GOT3 (cell line): ENCODE measurements around the gene SLC25A21.
A peak's percentile ranks its signal among the peaks of the same experiment; 100 is the strongest.

ENCODE experiments used
- DNase-seq: peaks from one replicate; lab custom pipeline; 2025; ENCODE audit warnings: mixed read lengths; lab: John Stamatoyannopoulos, UW

Gene SLC25A21

DNA sequence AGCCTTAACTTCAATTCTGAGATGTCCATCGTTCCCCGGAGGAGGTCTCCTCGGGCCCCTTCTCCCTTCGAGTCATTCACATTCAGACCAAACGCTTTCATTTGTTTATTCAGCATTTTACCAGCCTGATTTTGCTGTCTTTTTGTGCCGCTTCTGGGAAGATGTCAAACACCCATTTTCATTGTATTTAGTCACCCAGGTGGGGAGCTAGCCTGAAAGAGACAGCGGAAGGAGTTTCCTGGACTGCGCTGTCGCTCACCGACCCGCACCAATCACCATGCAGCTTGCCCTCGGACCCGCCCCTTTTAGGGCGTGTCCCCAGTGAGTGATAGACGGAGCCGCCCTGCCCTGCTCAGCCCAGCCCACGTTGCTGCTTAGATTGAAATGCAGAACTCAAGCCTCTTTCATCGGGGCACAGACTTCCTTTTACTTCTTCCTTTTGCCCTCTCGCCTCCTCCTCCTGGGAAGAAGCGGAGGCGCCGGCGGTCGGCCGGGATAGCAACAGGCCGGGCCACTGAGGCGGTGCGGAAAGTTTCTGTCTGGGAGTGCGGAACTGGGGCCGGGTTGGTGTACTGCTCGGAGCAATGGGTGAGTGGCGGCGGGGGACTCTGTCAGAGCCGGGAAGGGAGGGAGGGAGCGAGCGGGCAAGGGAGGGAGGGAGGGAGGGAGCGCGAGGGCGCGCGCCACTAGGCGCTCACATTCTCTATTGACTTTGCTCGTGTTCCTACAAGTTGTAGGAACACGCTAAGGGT is 510.7 kb downstream of the SLC25A21 start, which contains the start of gene PAX9:
TSS of gene PAX9 (plus strand) at position 355 of the 752 bp plus-strand sequence. CDS start at position 585, 230 bp downstream.
- DNase-seq = peak; percentile 46

DNA sequence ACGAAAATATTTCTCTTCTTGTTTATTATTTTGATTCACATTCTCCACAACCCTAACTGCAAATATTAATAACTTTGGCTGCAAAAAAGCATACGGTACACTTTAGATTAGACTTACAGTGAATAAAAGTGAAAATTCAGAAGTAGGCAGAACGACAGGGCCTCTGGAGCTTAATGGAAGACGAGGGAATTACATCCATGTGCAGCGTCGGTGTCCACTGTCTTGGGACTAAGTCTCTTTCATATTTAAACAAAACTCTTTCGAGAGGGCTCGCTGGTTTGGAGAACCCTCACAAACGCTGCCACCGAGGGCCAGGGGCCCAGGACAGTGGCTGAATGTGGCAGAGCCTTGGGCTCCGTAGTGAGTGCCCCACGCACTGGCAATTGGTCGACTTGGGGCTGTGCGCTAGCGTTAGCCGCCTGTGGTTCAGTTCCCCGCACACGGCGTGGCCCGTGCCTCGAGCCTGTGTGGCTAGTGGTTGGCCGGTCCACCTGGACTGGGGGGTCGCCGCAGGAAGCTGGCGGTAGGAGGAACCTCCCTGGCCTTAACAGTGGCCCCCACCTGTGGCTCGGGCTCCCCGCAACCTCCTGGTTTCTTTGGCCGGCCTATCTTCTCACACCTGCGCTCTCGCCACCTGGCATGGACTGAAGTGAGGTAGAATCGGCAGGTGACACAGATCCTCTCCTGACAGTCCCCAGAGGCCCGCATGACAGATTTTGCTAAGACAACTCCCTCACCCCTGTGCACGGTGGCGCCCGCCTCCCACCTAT is 511.5 kb downstream of the SLC25A21 start:
- DNase-seq = no peak

DNA sequence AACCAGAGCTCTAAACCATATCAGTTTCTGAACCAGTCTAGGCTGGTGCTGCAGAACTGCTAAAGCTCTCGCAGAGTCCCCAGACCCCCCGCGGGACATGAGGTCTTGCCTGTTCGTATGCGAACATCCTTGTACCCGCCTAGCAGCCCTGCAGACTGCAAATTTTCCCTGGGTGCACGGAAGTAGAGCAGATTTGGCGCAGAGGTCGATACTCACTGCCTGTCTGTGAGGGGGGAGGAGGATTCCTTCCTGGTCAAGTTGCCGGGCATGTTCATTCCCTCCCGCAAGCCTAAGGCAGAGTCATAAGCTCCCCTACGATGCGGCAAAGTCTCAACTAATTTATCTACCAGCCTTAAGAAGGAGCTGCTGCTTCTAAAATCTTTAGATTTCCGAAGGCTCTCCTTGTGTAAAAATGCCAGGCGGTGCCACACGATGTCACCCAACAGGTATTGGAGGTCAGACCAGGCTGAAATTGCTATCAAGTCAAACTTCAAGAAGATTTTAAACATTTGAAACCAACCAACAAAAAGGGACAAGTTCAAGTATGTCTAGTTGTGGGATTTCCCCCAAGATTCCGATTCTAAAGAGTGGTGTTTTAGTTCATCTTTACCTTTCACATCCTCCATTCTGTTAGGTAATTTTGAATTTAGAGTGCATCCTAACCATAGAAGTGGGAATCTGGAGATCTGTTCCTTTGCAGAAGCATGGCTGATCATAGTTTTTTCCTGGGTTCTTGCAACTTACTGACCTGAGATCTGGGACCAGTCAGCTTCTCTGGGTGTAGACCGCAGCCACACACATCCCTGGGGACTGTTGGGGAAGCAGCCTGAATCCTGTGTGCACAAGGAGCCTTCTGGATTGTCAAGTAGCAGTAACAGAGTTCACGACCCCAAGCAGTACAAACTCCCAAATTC is 512.3 kb downstream of the SLC25A21 start:
- DNase-seq = no peak

DNA sequence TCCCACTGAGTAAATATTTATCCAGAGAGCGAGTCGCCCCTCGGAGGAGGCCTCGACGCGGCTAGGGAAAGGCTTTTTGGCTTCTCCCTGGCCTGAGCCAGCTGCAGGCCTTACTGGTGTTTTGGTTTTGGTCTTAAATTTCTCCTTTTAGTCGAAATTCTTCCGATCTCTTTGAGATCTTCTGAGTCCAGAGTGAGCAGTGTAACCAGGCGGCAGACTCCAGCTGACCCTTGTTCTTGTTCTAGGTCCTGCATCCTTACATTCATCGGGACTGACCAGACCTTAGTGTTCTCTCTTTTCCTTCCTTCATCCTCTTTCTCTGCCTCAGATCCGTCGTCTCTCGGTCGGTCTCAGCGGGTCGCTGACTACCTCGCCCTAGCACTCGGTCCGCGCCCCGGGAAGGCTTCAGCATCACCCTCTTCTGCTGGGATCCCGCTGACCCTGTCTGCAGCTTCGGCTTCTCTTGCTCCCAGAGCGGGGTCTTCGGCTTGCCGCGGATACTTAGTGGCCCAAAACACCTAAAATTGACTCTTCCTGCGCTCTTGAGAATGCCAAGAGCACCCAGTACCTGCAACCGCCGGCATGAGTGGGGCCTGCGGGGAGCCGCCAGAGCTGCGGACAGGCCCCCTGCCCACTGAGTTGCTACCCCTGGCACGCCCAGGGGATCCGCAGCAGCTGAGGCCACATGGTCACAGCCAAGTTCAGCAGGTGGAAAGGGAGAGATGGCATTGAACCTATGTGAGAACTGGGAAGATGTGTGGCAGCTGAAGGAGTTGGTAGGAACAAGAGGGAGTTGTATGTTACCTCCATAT is 513.2 kb downstream of the SLC25A21 start:
- no peak for DNase-seq

DNA sequence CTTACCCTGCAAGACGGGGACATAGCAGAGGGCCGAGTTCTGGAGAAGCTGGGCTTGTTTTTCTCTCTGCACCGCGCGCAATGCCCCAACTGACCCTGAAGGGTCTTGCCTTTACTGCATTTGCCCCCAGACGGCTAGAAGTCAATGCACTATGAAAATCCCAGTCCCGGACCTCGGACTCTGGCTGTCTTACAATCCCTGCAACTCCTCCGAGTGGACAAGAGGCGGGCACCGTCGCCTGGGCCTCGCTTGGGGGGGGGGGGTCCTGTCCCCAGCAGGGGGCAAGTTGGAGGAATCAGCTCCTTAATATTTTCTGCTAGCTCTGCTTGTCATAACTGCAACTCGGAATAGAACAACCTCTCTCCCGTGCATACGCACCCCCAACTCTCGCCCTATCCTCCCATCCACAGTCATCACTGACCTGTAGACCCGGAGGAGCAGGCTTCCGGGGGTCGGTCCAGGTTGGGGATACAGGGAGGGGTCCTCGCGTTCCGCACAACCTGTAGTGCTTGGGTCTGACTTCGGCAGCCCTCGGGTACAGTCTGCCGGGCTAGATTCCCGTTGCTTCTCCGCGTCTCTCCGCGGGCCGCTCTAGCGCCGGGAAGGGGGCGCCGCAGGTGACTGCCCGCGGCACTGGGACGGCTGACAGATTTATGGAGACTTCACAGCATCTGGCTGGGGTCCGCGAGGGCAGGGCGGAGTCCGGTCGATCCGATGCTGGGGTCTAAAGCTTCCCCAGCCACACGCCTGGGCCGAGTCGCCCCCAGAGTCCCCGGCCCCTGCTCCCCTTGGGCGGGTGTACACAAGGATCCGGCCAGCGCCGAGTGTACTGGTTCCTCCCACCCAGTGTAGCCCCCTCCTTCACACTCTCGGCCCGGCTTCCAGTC is 514.0 kb downstream of the SLC25A21 start:
- no peak for DNase-seq

DNA sequence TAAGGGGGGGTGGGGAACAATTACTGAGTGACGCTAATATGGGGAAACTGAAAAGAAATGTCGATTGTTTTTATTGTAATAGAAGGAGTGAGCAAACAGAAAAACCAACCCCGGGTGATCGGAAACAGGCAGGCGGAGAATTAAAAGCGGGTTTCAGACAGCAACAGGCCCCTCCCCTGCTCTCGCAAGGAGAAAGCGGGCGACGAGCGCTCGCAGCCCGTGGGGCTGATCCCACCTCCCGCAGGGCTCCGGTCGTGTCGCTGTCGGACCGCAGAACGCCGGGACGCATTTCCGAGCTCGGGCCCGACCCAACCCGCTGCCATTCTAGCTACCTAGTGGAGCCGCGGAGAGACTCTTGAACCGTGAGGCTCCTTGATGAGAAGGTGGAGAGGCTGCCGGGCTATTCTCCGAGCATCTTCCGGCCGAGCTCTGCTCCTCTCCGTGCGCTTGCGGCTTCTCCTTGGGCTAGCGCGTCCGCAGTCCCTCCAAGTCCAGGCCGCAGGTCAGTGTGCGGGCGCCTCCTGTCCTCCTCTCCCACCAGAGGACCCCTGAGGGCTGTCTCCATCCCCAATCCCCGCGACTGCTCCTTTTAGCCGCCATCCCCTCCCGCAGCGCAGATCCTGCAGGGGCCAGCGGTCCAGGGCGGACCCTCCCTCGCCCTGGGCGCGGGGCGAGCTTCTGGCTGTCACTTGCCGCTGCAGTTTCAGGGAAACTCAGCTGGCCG is 514.8 kb downstream of the SLC25A21 start:
- DNase-seq = no peak

DNA sequence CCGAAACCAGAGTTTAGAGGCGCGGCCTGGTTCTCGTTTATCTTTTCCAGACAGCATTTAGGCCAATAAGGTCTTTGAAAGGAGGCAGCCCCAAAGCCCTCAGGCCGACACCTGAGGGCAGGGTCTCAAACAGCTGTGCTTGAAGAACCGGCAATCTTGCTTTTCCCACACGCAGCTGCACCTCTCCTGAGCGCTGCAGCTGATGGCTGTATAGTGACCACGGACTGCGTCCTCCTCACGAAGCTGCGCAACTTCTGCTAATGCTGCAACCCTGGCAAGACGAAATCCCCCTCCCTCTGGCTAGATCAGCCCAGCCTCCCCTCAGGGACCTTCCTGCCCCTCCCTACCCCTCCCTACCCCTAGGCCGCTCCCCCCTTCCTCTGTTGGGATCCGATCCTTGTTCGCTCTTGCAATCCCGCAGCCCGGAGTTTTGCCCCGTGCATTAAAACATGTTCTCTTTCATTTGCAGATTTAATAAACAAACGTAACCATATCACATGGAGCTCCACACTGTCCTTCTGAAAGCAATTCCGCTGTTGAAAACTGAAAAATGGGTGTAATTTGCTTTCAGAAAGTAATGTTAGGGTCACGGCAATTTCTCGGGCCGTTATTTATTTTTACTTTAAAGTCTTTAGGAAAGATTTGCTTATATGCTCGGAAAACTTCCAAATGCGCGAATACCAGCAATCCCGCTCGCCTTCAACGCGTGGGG is 515.6 kb downstream of the SLC25A21 start:
- DNase-seq = no peak

DNA sequence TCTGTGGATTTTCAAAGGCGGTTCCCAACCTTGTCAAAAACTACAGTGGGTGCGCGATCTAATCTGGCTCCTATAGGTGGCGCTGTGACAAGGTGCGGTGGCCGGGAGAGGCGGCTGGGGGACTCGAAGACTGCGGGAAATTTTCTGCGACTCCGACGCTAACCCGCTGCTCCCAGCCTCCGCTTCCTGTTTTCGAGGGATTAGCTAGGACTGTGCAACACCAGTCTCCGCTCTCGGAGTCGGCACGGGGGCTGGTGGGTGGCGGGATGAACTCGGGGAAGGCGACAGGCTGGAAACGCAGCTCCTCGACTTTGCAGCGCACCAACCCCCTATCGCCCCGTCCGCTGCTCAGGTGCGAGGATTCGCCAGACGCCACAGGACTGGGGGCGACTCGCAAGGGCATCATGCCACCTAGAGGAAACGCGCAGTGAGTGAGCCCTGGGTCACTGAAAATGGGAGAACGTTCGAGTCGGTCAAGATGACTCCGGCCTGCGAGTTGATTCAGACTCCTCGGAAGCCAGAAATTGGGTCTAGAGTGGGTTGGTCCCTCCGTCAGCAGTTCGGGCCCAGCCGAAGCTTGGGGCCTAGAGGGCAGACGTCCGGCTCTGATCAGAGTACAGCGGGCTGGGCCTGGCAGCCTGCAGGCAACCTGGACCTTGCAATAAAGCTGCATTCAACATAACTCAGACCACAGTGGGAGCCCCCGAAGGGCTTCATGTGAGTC is 516.3 kb downstream of the SLC25A21 start:
- no peak for DNase-seq

DNA sequence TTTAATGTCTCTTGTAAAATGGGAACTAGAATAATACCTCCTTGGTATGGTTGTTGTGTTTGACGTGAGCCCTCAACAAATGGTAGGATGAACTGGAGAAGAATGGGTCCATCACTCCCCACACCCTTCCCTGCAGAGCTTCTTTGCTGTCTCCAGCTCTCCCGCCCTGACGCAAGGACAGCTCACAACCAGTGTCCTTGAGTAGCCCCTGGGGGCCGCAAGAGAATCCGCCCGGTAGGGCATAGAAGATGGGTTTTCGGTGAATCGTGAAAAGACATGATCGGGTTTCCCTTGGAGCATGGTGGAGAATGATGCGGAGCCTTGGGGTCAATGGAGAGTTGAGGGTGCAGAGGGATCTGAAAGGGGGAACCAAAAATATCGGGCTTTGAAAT is 516.8 kb downstream of the SLC25A21 start:
- DNase-seq = no peak

DNA sequence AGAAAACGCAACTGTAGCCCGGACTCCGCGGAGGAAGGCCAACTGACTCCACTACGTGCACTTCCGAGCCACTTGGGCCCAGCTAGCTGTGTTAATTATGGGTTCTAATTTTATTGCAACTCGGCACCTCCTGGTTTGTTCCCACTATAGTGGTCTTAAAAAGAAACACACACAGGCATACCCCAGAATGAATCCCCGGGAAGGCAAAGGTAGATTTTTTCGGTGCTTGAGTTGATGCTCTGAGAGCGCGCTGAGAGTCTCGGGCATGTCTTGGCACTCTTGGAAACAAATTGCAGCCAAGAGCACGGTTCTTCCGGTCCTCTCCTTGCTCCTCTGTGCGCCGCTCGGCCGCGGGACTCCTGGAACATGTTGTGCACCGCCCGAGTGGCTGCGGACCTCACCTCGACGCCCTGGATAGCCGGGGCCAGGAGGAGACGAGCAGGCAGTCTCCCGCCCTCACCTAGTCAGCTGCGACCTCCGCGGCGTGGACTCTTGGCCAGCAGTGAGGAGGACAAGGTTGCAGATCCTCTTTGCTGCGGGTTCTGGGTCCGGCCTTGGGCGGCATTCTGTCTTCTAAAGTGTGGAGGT is 517.5 kb downstream of the SLC25A21 start:
- DNase-seq = no peak

DNA sequence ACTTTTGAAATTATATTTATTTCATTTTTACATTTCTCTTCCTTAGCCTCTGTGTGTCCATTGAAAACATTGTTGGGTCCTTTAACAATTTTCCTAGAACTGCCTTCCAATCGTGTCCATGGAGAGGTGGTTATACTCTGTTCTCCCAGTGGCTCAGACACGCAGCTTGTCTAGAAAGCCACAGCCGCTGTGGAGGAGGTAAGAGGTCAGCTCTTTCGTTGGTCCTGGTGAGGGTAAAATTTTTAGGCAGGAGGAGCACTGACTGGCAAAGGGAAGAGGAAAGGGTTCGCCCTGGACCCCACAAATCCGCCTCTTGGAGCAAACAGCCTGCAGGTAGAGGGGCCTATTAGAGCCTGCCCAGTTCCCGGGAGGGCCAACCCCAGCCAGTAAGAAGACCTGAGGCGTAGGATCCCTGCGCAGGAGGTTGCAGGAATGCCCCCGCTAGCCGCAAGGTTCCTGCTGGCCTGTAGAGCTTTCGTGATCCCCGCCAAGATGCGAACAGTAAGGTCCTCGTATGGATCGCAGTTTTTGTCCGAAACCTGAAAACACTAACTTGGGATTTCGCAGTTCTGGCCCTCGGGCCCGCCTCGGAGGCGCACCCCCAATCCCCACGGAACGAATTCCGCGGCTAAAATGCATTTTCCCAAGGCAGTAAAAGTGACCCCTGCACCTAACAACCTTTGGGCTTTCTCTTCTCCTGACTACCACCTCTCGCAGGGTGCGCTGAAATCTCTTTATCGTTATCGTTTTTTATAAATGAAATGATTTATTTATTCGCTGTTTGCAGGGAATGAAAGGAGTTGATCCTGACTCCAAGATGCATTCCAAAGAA is 518.2 kb downstream of the SLC25A21 start:
- no peak for DNase-seq

DNA sequence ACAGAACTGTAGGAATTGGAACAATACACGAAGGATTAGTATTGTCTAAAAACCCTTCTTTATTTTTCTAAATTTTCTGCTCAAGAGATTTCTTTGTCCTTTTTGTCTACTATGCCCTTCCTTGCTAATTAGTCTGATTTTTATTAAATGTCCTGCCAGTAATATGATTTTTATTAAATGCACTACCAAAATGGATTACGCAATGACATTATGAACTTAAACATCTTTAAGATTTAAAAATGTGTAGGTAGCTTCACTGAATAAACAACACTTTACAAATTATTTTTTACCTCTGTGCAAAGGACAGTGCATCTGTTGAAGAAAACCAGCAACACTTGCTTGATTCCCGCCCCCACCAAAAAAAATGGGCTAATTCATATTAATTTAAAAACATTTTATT is 519.0 kb downstream of the SLC25A21 start:
- DNase-seq = no peak

DNA sequence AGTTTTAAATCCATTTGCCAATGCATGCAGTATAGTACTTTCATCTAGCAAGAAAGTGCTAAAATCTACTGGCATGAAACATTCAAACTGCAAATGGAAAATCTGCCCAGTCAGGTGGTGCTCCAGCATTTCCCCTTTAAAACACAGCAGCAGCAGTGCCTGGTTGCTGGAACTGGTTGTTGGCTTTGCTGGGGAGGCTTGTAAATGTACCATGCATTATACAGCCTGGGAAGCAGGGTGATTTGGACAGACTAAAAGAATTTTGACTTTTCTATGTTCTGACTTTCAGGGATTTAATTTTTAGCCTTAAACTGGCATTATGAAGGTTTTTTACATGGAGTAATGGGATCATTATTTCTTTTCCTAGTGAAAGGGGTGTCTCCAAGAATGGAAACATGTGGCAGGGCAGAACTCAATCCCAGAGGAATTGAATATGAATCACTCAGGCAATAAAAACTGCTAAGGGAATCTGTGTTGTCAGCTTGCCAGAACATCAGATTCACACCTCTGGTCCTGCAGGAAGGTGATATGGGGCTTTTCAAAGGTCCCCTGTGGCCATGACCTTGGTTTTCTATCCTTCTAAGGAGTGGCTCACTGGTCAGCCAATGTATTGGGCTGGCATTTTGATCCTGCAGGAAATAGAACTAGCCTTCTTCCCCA is 519.7 kb downstream of the SLC25A21 start:
- DNase-seq = no peak

DNA sequence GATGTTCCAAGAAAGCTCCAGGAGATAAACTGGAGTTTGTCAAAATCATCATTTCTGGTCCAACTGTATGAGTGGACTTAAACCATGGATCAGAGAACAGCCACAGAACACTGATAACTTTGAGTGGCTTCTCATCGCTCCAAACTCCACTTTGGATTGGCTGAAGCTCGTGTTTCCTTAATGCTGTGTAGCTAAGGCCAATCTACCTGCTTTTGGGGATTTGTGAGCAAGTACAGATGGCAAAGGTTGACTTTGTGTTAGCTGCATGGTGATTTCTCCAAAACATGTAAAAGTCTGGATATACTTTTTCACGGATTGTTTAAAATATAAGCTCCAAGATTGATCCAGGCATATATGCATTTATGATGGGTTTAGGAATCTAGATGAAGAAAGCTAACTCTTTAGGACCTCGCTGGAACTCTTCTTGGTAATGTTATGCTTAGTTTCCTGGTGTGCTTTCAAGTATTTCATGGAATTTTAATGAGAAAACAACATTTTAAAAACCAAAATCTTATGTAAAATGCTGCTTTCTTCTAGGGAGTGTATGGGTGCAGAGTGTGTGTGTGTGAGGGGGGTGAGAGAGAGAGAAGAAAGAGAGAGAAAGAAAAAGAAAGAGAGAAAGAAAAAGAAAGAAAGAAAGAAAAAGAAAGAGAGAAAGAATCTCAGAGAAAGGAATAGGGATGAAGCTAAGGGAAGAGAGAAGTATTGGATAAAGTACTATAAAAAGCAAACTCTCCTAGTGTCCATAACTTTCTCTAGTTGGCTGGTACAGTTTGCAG is 522.3 kb downstream of the SLC25A21 start:
- DNase-seq = no peak

DNA sequence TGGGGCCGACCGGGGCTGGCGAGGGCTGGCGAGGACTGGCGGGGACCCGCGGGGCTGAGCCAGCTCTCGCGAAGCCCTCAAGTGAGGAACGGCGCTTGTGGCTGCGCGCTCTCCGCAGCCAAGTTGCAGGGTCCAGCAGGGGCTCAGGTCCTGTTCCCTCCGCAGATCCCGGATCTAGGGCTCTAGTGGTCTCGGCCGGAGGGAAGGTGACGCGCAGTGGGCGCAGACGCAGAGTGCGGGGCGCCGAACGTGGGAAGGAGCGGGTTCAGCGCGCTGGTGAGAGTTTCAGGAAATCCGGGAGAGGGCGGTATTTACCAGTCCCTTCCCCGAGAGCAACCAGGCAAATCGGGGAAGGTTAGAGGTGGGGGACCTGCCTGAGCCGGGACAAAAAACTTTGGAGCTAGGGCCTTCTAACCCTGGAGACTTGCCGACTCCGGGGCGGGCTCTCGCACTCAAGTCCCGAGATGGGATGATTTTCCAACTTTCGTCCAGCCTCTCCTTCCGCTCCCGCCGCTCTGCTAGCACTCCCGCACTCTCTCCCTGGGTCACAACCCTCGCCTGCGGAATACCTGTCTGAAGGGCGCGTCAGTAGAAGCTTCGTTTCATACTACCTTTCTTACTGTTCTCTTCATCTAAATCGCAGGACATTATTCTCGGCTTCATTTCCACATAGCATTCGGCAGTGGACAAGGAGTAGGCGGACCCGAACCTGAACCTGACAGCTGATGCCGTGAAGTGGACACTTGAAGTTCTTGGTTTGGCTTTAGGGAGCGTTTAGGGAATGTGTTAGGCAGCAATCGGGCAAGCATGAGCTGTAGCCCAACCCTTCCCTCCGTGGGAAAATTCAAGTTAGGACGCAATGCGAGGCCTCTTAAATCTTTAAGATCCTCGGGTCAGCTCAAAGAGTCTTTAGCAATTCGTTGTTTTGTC is 524.3 kb downstream of the SLC25A21 start:
- DNase-seq = no peak
